G401.6 (cell line): ENCODE measurements around the gene FAM76B.

Experiments used
- FAIRE-seq: peaks from 2 replicates; lab custom pipeline; 2012; peaks lifted over from hg19 to GRCh38; lab: Jason Lieb, UNC

Gene FAM76B

GRCh38 chr11:95792200-95792599 lies 2.6 kb upstream of the FAM76B start:
- FAIRE-seq, result no peak

- FAIRE-seq, result no peak
Observed at GRCh38 chr11:95791709-95792033, 2.1 kb upstream of the FAM76B start.

- no peak for FAIRE-seq
Observed at GRCh38 chr11:95790933-95791708, 1.5 kb upstream of the FAM76B start.

GRCh38 chr11:95790123-95790932 lies 746 bp upstream of the FAM76B start, which contains the start of gene CEP57:
TSS of gene CEP57 (plus strand) at chr11:95790498. CDS start at chr11:95790699, 201 bp downstream.
- no peak for FAIRE-seq

- no peak for FAIRE-seq
Observed at GRCh38 chr11:95788921-95789505, 569 bp downstream of the FAM76B start.

- no peak for FAIRE-seq
Observed at GRCh38 chr11:95780544-95780943, 9.0 kb downstream of the FAM76B start.

GRCh38 chr11:95778699-95779098 lies 10.9 kb downstream of the FAM76B start:
- no peak for FAIRE-seq

- no peak for FAIRE-seq
Observed at GRCh38 chr11:95776859-95777258, 12.7 kb downstream of the FAM76B start.

GRCh38 chr11:95768521-95768920 lies 21.1 kb downstream of the FAM76B start:
- FAIRE-seq, result no peak

- FAIRE-seq, result no peak
Observed at GRCh38 chr11:95767498-95767897, 22.1 kb downstream of the FAM76B start.

- no peak for FAIRE-seq
Observed at GRCh38 chr11:95766701-95767100, 22.9 kb downstream of the FAM76B start.

- peak; percentile 94 for FAIRE-seq
Observed at GRCh38 chr11:95764267-95764898, 25.2 kb downstream of the FAM76B start.

- no peak for FAIRE-seq
Observed at GRCh38 chr11:95762534-95762933, 27.0 kb downstream of the FAM76B start.

- FAIRE-seq, result no peak
Observed at GRCh38 chr11:95760941-95761340, 28.6 kb downstream of the FAM76B start.

GRCh38 chr11:95751515-95751914 lies 38.1 kb downstream of the FAM76B start:
- FAIRE-seq, result no peak

- no peak for FAIRE-seq
Observed at GRCh38 chr11:95750101-95750500, 39.5 kb downstream of the FAM76B start.

GRCh38 chr11:95739108-95739938 lies 50.3 kb downstream of the FAM76B start:
- FAIRE-seq, result no peak

- no peak for FAIRE-seq
Observed at GRCh38 chr11:95736809-95737208, 52.8 kb downstream of the FAM76B start.

GRCh38 chr11:95736355-95736754 lies 53.2 kb downstream of the FAM76B start:
- no peak for FAIRE-seq

- FAIRE-seq, result no peak
Observed at GRCh38 chr11:95734009-95734572, 55.5 kb downstream of the FAM76B start.

- no peak for FAIRE-seq
Observed at GRCh38 chr11:95732930-95733602, 56.5 kb downstream of the FAM76B start.
